Retina (tissue), 1 donor: ENCODE data around the gene A1BG.
A peak's percentile ranks its signal among the peaks of the same experiment; 100 is the strongest.

ENCODE experiments used
- DNase-seq: peaks from one replicate; pipeline ENCODE4 v3.0.0-alpha.2; 2016

A1BG gene

DNA sequence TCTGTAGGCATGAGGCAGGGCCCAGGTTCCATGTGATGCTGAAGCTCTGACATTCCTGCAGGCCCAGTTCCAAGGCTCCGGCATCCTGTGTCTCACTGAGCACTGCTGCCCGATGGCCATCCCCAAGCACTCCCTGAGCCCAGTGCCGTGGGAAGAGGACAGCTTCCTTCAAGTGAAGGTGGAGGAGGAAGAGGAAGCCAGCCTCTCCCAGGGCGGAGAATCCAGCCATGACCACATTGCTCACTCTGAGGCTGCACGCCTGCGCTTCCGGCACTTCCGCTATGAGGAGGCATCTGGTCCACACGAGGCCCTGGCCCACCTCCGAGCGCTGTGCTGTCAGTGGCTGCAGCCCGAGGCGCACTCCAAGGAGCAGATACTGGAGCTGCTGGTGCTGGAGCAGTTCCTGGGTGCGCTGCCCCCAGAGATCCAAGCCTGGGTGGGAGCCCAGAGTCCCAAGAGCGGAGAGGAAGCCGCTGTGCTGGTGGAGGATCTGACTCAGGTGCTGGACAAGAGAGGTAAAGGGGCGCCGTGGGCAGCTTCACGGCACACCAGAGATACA lies 18.5 kb downstream of the A1BG start:
- no peak for DNase-seq

DNA sequence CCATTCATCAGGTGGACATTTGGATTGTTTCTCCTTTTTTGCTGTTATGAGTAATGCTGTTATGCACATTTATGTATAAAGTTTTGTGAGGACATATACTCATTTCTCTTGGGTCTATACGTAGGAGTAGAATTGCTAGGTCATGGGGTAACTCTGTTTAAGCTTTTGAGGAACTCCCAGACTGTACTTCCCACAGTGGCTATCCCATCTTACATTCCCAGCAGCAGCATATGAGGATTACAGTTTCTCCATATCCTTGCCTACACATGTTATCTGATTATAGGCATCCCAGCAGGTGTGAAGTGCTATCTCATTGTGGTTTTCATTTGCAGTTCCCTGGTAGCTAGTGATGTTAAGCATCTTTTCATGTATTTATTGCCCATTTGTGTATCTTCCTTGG lies 20.6 kb downstream of the A1BG start:
- DNase-seq = no peak

DNA sequence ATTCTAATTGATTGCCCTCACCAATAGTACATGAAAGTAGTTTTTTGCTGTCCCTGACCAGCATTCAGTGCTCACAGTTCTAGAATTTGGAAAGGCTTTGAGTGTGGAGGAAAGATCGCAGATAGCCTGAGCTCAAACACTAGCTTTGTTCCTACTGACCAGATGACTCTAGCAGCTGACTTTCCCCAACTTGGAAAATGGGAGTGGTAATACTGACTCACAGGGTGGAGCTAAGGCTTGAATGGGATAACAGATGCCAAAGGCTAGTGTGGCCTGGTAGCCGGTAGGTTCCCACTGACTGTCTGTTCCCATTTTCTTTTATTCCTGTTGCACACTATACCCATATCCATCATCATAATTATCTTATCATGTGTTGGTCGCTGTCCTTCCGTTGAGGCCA lies 22.8 kb downstream of the A1BG start:
- DNase-seq = no peak

DNA sequence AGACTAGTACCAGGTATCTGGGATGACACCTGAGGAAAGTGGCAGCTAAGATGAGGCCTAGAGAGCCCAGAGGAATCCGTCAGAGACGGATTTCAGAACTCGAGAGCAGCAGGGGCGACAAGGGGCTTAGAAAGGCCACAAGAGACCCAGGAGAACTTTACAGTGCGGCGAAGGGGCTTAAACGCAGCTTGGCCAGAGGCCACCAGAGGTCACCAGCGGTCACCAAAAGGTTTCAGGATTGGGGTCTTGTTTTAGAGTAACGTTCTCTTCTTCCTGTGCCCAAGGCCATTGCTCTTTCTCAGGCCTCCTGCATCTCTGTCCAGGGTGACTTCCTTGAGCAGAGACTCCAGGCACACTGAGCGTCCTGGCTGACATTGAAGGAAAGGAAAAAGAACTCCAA lies 24.3 kb downstream of the A1BG start:
- no peak for DNase-seq

DNA sequence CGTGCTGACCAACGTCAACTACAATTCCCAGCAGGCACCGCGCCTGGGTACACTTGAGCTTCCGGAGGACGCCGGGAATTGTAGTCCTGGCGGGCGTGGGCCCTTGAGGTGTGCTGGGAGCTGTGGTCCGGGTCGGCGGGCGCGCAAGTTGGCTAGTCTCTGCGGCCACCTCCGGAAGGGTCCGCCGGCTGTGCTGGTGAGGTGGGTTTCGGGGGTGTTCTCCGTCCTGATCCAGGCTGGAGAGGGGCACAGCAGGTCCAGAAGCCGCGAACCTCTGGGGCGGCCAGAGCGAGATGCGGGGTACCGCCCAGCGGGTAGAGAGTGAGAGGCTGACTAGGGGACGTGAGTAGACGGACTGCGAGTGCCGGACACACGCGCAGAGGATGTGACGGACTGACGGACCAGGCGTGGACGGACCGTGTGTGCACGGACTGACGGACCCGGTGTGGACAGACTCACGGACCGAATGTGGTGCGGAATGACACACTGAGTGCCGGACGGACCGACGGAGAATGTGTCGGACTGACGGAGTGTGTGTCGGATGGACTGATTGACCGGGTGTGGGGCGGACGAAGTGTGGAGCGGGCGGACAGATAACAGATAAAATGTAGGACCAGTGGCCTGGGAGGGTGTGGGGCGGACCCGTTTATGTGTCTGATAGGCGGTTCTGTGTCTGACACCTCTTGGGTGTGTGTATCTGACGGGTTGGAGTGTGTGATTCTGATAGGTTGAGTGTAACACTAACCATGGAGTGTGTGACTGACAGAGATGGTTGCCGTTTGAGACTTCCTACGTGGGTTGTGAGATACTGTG lies 26.2 kb downstream of the A1BG start, which contains the start of gene ZSCAN22:
Gene ZSCAN22, plus strand, starts transcription at position 81 of the 813 bp plus-strand sequence. CDS start 7,809 bp downstream, outside the sequence.
- DNase-seq = peak; percentile 99

DNA sequence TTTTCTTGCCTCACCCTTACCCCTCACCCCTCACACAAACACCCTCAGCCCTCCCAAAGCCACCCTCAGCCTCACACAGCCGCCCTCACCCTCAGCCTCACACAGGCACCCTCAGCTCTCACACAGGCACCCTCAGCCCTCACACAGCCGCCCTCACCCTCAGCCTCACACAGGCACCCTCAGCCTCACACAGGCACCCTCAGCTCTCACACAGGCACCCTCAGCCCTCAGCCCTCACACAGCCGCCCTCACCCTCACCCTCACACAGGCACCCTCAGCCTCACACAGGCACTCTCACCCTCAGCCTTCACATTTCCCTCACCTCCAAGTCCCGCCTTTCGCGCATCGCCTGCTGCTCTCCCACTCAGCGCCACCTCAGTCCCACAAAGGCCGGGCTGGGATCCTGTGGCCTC lies 26.8 kb downstream of the A1BG start:
- DNase-seq = no peak

DNA sequence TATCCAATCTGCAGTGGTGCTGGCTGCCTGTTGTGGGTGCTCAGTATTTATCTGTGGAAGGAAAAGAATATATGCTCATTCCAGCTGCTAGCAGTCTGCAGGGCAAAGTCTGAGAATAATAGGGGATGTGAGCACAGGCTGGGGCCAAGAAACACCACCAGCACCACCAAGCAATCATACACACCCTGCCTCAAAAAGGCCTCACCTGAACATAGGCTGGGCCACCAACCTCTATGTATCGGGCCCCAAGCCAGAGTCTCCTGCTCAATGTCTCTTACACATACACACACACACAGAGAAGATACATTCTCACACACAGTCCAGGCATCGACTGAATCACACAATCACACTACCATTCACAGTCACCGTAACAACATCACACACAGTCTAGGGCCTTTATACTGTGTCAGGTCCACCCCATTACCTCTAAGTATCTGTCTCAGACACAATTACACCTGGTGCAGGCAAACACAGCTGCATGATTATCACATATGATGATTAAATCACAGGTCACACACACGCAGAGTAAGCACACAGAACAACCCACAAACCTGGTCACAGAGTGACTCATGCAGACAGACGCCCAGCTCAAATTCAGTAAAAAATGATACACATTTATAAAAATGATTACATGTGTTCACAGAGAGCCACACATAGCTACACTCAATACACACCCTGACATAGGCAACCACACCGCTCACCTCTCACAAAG lies 27.8 kb downstream of the A1BG start:
- no peak for DNase-seq

DNA sequence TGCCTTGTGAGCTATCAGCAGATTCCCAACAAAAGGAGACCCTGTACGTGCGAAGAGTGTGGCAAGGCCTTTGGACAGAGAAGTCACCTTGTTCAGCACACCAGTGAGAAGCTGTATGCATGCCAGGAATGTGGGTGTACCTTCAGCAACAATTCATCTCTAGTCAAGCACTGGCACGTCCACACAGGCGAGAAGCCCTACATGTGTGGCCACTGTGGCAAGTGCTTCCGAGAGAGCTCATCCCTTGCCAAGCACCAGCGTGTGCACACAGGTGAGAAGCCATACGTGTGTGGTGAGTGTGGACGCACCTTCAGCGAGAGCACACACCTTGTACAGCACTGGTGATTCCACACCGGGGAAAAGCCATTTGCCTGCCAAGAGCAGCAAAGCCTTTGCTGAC lies 34.1 kb downstream of the A1BG start:
- DNase-seq = no peak

DNA sequence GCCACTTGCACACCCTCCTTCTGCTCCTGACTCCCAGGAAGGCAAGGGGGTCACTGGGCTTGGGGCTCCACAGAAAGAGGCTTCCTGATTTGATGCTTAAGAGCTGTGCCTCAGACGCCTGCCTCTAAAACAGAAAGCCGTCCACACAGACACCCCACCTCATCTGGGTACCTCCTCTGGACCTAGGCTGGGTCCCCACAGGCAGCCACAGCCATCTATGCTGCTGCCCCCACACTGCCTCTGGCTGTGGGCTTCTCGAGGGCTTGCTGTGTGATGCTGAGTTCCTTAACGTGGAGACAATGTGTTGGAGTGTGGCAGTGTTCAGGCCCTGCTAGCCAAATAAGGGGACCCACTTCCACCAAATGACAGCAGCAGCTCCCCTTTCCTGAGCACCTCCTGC lies 35.0 kb downstream of the A1BG start:
- no peak for DNase-seq

DNA sequence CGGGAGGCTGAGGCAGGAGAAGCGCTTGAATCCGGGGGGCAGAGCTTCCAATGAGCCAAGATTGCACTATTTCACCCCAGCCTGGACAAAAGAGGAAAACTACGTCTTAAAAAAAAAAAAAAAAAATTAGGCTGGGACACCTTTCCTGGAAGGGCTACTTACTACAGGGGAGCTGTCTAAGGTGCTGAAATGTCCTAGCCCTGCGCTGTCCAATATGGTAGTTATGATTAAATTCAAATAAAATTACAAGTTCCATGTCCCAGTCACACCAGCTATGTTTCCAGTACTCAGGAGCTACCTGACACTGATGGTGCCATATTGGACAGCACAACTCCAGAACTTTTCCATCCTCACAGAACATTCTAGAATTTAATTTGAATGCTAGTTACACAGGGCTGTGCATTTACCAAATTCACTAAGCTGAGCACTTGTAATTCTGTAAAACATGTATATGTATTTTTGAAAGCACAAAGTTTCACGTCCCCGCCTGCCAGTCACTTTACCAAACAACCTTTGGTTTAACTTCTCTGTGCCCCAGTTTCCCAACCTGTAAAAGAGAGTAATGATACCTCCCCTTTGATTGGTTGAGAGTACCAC lies 35.7 kb downstream of the A1BG start:
- DNase-seq = no peak

DNA sequence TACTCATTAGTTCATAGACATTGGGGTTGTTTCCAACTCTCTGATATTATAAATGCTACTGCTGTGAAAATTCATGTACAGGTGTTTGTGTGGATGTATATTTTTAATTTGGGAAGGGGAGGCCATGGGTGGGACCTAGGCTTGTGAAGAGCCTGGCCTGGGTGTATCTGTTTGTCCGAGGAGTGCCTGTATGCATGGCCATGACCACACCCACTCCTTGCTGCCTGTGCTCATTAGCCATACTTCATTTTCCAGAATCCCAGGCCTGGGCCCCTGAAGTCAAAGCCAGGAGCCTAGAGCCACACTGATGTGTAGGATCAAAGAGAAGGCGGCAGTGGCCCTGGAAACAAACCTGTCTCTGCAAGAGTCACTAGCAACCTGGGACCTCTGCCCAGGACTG lies 37.7 kb downstream of the A1BG start:
- no peak for DNase-seq

DNA sequence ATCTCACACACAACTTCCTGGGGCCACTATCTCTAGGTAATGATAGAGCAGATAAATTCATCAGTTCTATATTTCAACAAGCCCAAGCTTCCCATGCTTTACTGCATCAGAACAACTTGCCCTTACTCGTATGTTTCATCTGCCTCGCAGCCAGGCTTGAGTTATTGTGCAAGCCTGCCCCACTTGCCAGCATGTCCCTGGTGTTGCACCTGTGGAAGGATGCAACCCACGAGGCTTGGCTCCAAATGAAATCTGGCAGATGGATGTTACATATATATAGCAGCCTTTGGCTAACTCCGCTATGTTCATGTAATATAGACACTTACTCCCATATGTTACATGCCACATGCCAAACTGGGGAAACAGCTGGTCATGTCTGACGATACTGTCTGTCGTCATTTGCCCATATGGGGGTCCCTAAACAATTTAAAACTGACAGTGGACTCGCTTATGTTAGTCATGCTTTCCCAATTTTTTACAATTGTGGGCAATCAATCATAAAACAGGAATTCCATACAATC lies 41.9 kb downstream of the A1BG start:
- no peak for DNase-seq

DNA sequence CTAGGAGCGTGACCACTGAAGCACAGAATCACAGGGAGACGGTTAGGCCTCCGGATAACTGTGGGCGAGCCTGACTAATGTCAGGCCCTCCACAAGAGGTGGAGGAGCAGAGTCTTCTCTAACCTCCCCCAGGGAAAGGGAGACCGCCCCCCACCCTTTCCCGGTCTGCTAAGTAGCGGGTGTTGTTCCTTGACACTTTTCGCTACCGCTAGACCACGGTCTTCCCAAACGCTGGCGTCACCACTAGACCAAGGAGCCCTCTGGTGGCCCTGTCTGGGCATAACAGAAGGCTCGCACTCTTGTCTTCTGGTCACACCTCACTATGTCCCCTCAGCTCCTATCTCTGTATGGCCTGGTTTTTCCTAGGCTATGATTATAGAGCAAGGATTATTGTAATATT lies 42.6 kb downstream of the A1BG start:
- DNase-seq = peak; percentile 52

DNA sequence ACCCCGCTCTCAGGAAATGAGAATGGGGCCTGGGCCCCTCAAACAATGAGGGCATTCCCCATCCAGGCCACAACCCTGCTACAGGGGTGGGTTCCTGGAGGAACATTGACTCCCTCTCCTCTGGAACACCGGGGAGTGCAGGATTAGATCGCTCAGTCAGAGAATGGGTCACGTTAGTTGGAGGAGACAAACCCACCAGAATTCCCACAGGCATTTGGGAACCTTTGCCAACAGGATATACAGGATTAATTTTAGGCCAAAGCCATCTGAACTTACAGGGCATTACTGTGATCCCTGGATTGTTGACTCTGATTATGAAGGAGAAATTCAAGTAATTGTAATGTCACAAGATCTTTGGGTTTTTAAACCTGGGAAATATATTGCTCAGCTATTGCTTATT lies 45.6 kb downstream of the A1BG start:
- no peak for DNase-seq

DNA sequence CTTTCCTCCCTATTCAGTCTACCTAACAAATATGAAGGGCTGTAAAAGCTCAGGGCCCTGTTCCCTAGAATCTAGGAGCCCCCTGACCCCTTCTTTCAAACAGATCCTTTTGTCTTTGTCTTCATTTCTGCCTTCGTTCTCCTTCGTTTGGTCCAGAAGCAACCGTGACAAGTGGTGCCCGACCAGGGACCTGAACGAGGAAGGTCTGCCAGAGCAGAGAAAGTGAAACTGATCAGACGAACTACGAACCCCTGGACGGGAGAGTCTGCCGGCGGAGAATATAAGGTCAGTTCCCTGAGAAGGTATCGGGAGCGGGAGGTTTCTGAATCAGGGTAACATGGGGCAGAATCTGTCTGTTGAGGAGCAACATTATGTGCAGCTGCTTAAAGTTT lies 47.4 kb downstream of the A1BG start:
- no peak for DNase-seq

DNA sequence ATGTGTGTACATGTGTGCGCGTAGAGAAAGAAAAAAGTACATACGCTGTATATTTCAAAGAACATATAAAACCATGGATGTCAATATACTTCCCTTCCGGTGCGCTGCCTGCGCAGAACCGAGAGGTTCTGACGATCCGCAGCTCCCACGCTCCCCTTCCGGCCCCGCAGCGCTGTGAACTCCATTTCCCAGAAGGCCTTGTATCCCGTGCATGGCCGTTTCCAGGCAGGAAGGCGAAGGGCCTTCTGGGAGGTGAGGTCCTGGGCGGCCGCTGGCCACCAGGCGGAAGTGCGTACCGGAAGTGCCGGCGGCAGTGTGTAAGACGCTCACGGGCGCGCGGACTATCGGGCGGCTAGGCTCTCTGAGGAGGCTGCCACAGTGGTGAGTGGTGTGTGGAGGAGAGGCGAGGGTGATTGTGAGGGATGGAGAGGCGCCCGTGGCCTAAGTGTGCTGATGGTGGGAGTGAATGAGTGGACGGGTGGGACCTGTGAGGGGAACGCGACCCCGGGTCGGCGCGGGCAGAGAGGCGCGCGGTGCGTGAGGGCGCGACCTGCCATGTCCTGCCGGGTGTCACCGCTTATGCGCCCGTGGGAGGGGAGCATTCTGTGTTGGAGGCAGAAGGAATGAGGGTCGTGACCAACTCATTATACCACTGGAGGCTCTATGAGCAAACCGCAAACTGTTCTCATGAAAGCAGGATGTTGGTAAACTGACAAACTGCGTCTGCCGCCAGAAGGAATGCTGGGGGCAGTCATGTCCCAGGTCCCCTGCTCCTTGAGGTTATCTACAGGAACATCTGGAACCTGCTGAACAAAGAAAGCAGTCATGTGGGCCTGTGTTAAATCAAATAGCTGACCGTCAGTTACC lies 48.0 kb downstream of the A1BG start, which contains the start of gene ERVK3-1:
Gene ERVK3-1, plus strand, starts transcription at position 313 of the 867 bp plus-strand sequence. CDS start 6,792 bp downstream, outside the sequence.
- DNase-seq = peak; percentile 95

DNA sequence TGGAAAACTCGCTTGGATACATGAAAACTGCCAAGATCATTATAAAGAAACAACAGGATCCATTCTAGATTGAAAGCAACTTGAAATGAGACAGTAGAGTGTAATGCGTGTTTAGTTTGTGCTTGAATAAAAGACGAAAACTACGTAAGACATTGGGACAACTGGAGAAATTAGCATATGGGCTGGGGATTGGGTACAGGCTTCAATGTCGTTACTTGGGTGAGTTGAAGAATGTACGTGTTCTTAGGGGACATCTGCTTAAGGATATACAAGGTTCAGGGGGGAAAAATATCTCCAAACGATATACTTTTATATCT lies 48.6 kb downstream of the A1BG start:
- no peak for DNase-seq

DNA sequence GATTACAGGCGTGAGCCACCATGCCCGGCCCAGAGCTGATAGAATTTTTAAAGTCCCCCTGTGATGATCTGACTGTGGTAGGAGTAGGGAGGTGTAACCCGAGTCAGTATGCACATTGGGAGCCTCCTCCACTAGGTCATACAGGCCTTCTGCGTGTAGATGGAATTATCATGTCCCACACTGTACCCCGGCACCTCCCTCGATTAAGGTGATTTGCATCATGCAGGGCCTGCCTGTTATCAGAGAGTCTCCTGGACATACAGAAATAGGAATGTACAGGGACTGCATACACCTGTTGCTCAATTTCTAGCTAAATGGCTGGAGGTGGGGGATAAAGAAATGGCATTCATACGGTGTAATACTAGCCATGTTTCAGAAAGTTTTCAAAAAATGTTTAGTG lies 49.0 kb downstream of the A1BG start:
- no peak for DNase-seq

DNA sequence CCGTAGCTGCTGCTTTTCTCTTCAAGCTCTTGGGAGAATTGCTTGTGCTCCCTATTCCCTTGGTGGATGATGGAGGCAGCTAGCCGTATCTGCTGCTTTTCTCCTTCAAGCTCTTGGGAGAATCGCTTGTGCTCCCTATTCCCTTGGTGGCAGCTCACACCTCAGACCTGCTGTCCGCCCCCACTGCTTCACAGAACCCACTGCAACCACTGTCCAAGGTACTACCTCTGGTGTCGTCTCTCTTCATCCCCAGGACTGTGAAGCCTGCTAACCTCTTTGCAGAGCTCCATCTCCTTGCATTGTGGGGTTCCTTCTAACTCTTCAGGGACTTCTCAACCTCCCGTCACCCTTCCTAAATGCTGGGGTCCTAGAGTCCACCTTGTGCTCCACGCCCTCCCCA lies 52.7 kb downstream of the A1BG start:
- DNase-seq = no peak

DNA sequence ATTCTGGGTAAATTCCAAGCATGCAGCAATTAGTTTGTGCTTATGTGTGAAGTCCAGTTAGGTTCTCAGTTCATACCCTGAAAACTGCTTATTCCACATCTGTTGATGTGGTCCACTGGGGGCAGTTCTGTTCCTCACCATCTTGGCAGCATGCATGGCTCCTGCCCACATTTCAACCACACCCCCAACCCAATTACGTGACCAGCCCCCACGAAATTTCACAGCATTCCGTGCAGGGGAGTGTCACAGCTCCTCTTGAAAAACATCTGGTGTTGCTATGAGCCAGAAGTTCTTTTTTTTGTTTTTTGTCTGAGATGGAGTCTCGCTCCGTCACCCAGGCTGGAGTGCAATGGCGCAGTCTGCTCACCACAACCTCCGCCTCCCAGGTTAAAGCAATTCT lies 57.2 kb downstream of the A1BG start:
- DNase-seq = no peak
